Neutrophil (primary cell): ENCODE results near the gene MAGOH.
"Not testable (repeated sequence)": the region's sequence is repeated elsewhere in the genome, so short reads cannot be mapped to it uniquely, and the experiment has no call there.

Source experiments
- H3K27ac ChIP-seq: fragments of 200-600 bp; sonication (generic); 2 replicates; pipeline ENCODE4 v1.5.1; 2016; ENCODE audit warnings: mild to moderate bottlenecking, moderate library complexity
- H3K27me3 ChIP-seq: fragments of 200-600 bp; sonication (generic); 2 replicates; pipeline ENCODE4 v1.6.0; 2016; ENCODE audit warnings: mild to moderate bottlenecking
- H3K36me3 ChIP-seq: fragments of 200-600 bp; sonication (generic); 2 replicates; pipeline ENCODE4 v1.5.1; 2017
- H3K4me1 ChIP-seq, 2 experiments: fragments of 200-600 bp in 1 of 2; sonication (generic) in 1 of 2; 1 replicate in 1 of 2; 2 replicates in 1 of 2; pipeline versions ENCODE4 v1.5.1 to v1.6.1; 2013 to 2016; ENCODE audit warnings: low read depth in 1 of 2, low read length in 1 of 2, mild to moderate bottlenecking in 1 of 2, moderate library complexity in 1 of 2; ENCODE audit not compliant: control insufficient read depth in 1 of 2, insufficient read depth in 1 of 2
- H3K4me3 ChIP-seq, 2 experiments: fragments of 200-600 bp in 1 of 2; sonication (generic) in 1 of 2; 1 replicate in 1 of 2; 2 replicates in 1 of 2; pipeline ENCODE4 v1.5.1; 2013 to 2016; ENCODE audit warnings: low read depth in 1 of 2, low read length in 1 of 2, mild to moderate bottlenecking in 1 of 2, moderate library complexity in 1 of 2
- H3K9me3 ChIP-seq: fragments of 200-600 bp; sonication (generic); 2 replicates; pipeline ENCODE4 v1.5.1; 2016
- TF ChIP-seq, protein P1 (sequence below): fragments of 200-600 bp; sonication (generic); IDR thresholded peaks from 2 replicates; pipeline ENCODE4 v1.5.1; 2016; ENCODE audit warnings: antibody characterized with exemption

Gene MAGOH

DNA sequence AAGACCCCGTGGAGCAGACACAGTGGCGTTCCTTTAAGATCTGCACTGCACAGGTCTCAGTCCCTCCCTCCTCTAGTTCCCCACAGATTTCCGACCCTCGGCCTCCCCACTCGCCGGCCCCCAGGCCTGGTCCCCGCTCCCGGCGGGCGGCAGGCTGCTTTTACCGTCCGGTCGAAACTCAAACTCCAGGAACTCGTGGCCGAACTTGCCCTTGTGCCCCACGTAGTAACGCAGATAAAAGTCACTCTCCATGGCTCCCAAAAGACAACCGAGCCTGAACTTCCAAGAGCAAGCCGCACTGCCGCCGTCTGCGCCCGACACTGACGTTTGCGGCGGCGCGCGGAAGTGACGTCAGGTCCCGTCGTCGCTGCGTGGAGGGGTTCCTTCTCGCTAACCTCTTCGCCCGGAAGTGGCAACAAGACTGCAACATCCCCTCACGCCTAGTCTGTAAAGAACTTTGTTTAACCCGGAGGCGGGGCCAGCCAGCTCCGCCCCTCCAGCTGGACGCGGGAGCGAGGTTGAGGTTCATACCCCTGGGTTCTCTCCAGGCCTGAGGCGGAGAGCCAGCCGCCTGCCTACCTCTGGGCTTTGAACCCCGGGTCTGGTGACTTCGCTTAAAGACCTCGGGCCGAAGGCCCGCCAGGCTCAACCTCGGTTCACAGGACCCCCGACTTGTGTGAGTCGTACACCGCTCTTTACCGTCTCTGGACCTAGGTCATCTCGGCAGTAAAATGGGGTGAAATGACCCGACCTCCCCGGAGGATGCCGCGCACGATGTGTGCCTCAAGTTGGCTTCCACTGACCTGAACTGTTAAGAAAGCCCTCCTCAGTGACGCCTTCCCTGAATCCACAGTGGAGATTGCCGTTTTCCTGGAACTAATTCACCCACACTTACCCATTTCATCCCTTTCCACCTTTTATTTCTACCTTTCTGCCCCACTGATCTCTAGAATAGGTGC is at the start of gene MAGOH:
Gene MAGOH (minus strand): TSS at position 322 of the 959 bp plus-strand sequence. CDS start 70 bp downstream, at position 252.
- no peaks in the 10 kb centered on the region for H3K9me3 ChIP-seq
- peak within 1 kb of the TSS; percentile 84 for H3K27ac ChIP-seq
- peaks cover 7% of the 10 kb centered on the region for H3K27me3 ChIP-seq
- H3K4me3 ChIP-seq: peak within 1 kb of the TSS; percentile 87 to 99
- H3K36me3 ChIP-seq: peaks cover 24% of the 10 kb centered on the region
- peaks cover 12 to 19% of the 10 kb centered on the region in 2 experiments for H3K4me1 ChIP-seq
- TF ChIP-seq, protein P1, sequence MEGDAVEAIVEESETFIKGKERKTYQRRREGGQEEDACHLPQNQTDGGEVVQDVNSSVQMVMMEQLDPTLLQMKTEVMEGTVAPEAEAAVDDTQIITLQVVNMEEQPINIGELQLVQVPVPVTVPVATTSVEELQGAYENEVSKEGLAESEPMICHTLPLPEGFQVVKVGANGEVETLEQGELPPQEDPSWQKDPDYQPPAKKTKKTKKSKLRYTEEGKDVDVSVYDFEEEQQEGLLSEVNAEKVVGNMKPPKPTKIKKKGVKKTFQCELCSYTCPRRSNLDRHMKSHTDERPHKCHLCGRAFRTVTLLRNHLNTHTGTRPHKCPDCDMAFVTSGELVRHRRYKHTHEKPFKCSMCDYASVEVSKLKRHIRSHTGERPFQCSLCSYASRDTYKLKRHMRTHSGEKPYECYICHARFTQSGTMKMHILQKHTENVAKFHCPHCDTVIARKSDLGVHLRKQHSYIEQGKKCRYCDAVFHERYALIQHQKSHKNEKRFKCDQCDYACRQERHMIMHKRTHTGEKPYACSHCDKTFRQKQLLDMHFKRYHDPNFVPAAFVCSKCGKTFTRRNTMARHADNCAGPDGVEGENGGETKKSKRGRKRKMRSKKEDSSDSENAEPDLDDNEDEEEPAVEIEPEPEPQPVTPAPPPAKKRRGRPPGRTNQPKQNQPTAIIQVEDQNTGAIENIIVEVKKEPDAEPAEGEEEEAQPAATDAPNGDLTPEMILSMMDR: peak; percentile 30

DNA sequence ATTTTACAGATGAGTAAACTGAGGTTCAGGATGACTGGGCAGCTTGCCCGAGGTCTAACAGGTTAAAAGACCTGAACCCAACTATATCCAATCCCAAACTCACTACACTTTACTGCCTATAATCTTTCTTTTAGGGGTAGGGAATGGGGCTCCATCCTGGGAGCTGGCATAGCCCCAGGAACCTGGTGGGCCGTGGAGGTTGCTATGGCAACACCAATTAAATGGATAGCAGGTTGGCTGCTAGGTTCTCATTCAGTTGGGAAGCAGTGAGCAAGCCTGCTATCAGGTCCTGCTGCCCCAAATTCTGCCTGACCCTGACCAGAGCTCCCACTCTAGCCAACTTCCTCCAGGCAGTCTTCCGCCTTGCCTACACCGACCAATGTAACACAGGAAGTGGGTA is 48.6 kb upstream of the MAGOH start:
- Histone ChIP-seq H3K4me1 (peaks cover 0 to 8% of the 10 kb centered on the region in 2 experiments), H3K9me3 (no peaks in the 10 kb centered on the region), H3K27ac (no peak overlapping the region), H3K4me3 (no peak overlapping the region), H3K27me3 (no peaks in the 10 kb centered on the region), H3K36me3 (no peaks in the 10 kb centered on the region)
- TF ChIP-seq, protein P1: no peak

DNA sequence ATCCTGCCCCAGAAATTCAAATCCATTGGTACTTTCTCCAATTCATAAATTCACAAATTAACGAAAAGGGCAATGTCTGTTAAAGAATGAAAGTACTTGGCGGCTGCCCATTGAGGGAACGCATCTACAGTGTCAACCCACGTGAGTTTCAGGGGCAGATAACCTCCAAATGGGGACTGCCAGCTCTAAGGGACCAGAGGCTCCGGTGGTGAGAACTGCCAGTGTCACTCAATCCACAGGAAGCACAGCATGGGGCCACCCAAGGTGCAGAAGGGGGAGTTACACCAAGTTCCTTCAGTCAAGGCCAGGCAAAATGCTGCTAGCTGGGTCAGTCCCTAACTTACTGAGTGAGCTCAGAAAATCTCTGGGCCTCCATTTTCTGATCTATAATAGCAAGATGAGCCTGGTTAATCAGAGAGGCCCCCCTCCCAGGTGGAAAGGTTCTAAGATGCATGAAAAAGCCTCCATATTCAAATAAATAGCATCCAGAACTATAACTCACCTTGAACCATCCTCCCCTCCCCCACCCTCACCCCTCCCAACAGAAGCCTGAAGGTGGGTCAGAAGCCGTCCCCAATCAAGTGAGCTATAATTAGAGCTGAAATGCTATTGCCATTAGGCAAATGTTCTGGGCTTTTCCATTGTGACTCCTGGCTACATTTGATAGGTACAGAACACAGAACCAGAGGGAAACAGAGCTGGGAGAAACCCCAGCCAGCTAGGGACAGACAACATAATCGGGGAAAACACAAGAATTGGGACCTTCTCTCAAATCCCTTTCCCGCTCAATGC is 47.8 kb upstream of the MAGOH start:
- Histone ChIP-seq H3K9me3 (no peaks in the 10 kb centered on the region), H3K36me3 (no peaks in the 10 kb centered on the region), H3K27me3 (no peaks in the 10 kb centered on the region), H3K27ac (no peak overlapping the region), H3K4me1 (peaks cover 0 to 8% of the 10 kb centered on the region in 2 experiments), H3K4me3 (no peak overlapping the region)
- TF ChIP-seq, protein P1: no peak

DNA sequence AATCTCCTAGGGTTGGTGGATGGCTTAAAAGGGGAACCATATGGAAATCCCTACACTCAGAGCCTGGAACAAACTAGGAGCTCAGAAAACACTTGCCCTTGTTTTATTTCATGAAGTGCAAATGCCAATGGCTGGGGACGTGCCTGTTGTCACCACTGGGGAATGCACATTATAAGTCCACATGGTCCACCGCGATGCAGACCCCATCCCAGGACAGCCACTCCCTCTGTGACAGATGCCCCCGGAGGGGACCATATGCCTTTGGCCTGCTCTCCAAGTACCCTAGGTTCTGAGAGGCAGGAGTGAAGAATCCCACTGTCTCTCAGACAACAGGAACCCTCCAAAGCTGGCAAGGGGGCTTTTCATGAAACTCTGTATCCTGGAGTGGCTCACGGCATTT is 47.2 kb upstream of the MAGOH start:
- TF ChIP-seq, protein P1: no peak
- no peaks in the 10 kb centered on the region for H3K36me3 ChIP-seq
- H3K27me3 ChIP-seq: no peaks in the 10 kb centered on the region

DNA sequence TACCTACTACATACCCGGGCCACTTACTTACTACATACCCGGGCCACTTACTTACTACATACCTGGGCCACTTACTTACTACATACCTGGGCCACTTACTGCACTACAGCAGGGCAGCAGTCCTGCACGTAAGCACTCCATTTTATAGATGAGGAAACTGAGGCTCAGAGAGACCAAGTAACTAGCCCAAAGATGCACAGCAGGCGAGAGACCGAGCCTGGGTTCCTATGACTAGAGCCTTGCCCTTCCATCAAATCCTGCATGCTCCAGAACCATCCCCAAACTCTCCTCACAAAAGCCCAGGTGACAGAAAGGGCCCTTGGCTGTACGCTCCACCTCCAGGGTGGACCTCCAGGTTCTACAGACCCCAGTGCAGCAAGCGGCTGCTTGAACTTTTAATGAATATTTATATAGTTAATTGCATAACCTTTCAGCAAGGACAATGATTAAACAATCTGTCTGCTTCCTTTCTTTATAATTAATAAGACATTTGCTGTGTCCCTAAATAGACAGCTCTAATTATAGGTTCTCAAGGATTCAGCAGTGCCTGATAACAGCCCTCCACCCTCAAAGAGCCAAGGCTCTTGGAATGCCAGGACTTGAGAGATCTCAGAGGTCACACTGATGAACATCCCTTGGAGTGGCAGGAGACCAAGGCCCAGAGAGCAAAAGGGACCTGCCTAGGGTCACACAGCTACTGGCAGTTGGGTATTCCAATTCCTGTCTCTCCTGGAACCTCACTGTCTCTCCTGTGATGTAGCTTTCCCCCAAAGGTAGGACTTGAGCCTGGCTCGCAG is 46.1 kb upstream of the MAGOH start:
- Histone ChIP-seq H3K27me3 (no peaks in the 10 kb centered on the region), H3K4me1 (peaks cover 0 to 8% of the 10 kb centered on the region in 2 experiments), H3K4me3 (no peak overlapping the region), H3K36me3 (no peaks in the 10 kb centered on the region), H3K27ac (no peak overlapping the region), H3K9me3 (no peaks in the 10 kb centered on the region)
- TF ChIP-seq, protein P1: no peak

More for the DNA sequence above, 47.2 kb upstream of the MAGOH start:
- Histone ChIP-seq H3K4me1 (peaks cover 0 to 8% of the 10 kb centered on the region in 2 experiments), H3K27ac (no peak overlapping the region), H3K4me3 (no peak overlapping the region), H3K9me3 (no peaks in the 10 kb centered on the region)

DNA sequence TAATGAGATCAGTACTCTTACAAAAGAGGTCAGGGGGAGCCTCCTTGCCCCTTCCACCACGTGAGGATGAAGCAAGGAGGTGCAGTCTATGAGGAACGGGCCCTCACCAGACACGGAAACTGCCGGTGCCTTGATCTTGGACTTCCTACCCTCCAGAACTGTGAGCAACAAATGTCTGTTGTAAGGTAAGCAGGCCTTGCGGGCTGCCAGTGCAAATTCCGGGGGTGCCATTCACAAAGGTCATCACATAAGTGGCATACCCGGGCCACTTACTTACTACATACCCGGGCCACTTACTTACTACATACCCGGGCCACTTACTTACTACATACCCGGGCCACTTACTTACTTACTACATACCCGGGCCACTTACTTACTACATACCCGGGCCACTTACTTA is 44.8 kb upstream of the MAGOH start:
- H3K27me3 ChIP-seq, H3K9me3 ChIP-seq, H3K27ac ChIP-seq, H3K4me1 ChIP-seq, H3K36me3 ChIP-seq, H3K4me3 ChIP-seq: not testable (repeated sequence)
